GM21737 (cell line): ENCODE data around the gene HOXC5.

Source experiments
- ATAC-seq: cut with Tn5 transposase; IDR thresholded peaks from one replicate; pipeline ENCODE4 v1.9.1; 2021; ENCODE audit warnings: mild to moderate bottlenecking, moderate library complexity; ENCODE audit not compliant: unreplicated experiment

Gene HOXC5

GRCh38 chr12:53995378-53996239 lies 37.2 kb upstream of the HOXC5 start:
- ATAC-seq, result no peak

- ATAC-seq, result no peak
Measured at GRCh38 chr12:53996240-53997203, 36.3 kb upstream of the HOXC5 start.

GRCh38 chr12:53997204-53998109 lies 35.4 kb upstream of the HOXC5 start:
- ATAC-seq, result no peak

GRCh38 chr12:53998110-53998899 lies 34.5 kb upstream of the HOXC5 start:
- ATAC-seq, result no peak

- ATAC-seq, result no peak
Measured at GRCh38 chr12:53998900-53999236, 34.0 kb upstream of the HOXC5 start.

- ATAC-seq, result no peak
Measured at GRCh38 chr12:53999559-54000115, 33.2 kb upstream of the HOXC5 start.

GRCh38 chr12:54000116-54001114 lies 32.4 kb upstream of the HOXC5 start, which contains the start of gene HOXC9:
Gene HOXC9, plus strand, starts transcription at chr12:54000161. Its CDS starts 28 bp downstream, at chr12:54000189.
- ATAC-seq, result no peak

- ATAC-seq, result no peak
Measured at GRCh38 chr12:54001283-54002187, 31.3 kb upstream of the HOXC5 start.

- ATAC-seq, result no peak
Measured at GRCh38 chr12:54002278-54002914, 30.5 kb upstream of the HOXC5 start.

GRCh38 chr12:54002915-54003389 lies 29.9 kb upstream of the HOXC5 start:
- ATAC-seq, result no peak

GRCh38 chr12:54003625-54004024 lies 29.2 kb upstream of the HOXC5 start:
- no peak for ATAC-seq

GRCh38 chr12:54004063-54004840 lies 28.6 kb upstream of the HOXC5 start:
- ATAC-seq, result no peak

GRCh38 chr12:54004841-54005530 lies 27.9 kb upstream of the HOXC5 start:
- ATAC-seq, result no peak

- ATAC-seq, result no peak
Measured at GRCh38 chr12:54005531-54005852, 27.4 kb upstream of the HOXC5 start.

- ATAC-seq, result peak; percentile 62
Measured at GRCh38 chr12:54005853-54006558, 26.8 kb upstream of the HOXC5 start.
